Activated naive CD4-positive, alpha-beta T cell (primary cell): ENCODE measurements around the gene GPR89B.
A peak's percentile ranks its signal among the peaks of the same experiment; 100 is the strongest.
"Not testable (repeated sequence)": the region's sequence is repeated elsewhere in the genome, so short reads cannot be mapped to it uniquely, and the experiment has no call there.

Experiments used
- DNase-seq, 4 experiments: peaks; one replicate each; lab custom pipeline; 2025; lab: John Stamatoyannopoulos, UW

The GPR89B gene

GRCh38 chr1:147940456-147940855 lies 12.2 kb downstream of the GPR89B start:
- DNase-seq = not testable (repeated sequence)

DNA sequence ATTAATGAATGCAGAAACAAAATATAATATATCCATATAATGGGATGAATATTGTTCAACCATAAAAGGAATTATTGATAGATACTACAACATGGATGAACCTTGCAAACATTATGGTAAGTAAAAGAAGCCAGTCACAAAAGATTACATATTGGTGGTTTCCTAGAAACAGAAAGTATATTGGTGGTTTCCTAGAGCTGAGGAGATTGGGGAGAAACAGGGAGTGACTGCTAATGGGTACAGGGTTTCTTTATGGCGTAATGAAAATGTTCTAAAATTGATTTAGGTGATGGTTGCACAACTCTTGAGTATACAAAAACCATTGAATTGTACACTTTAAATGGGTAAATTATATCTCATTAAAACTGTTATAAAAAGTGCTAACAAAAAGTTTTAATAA lies 14.3 kb downstream of the GPR89B start:
- not testable (repeated sequence) for DNase-seq

DNA sequence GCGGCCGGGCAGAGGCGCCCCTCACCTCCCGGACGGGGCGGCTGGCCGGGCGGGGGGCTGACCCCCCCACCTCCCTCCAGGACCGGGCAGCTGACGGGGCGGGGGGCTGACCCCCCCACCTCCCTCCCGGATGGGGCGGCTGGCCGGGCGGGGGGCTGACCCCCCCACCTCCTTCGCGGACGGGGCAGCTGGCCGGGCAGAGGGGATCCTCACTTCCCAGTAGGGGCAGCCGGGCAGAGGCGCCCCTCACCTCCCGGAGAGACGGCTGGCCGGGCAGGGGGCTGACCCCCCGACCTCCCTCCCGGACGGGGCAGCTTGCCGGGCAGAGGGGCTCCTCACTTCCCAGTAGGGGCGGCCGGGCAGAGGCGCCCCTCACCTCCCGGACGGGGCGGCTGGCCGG lies 21.3 kb downstream of the GPR89B start:
- DNase-seq = not testable (repeated sequence)

DNA sequence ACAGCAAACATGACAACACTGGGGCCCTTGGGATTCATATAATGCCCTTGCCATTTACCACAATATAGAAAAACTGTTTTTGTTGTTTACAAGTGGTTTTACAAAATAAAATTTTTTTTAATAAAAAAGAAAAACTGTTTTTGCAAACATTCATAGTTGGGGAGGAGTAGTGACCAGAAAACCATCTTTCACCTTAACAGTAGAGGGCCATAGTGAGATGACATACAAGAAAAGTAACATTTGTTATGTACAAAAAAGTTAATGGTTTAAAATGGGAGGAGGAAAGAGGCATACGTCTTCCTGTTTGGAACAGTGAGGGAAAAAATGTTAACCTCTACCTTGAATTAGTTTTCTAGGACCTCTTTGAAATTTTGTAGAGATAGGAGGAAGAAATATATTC lies 30.7 kb downstream of the GPR89B start:
- not testable (repeated sequence) for DNase-seq

- DNase-seq = not testable (repeated sequence)
Measured at GRCh38 chr1:147959680-147960079, 31.5 kb downstream of the GPR89B start.

GRCh38 chr1:147964575-147964974 lies 36.4 kb downstream of the GPR89B start:
- not testable (repeated sequence) for DNase-seq

GRCh38 chr1:147966657-147967056 lies 38.4 kb downstream of the GPR89B start:
- not testable (repeated sequence) for DNase-seq

DNA sequence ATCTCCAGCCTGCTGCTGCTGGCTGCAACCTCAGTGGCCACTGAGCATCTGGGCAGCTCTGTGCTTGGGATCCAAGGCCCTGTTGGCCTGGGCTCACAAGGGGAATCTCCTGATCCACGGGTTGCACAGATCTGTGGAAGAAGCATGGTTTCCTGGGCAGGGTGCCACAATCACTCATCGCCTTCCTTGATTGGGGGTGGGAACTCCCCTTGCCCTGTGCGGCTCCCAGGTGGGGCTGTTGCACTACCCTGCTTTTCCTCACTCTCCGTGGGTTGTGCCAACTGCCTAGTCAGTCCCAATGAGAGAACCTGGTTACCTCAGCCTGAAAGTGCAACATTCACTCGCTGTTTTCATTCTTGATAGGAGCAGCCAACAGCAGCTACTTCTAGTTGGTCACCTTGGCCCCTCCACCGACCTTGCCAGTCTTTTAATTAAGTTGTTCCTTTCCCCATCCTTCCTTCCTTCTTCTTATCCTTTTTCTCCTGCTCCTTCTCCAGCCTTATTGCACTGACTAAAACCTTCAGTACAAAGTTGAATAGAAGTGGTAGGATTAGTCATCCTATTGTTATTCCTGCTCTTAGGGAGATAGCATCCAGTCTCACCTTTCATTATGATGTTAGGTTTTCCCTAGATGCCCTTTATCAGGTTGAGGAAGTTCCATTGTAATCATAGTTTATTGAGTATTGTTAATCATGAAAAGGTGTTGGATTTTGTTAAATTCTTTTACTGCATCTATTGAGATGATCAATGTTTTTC lies 50.9 kb downstream of the GPR89B start:
- DNase-seq = not testable (repeated sequence)

DNA sequence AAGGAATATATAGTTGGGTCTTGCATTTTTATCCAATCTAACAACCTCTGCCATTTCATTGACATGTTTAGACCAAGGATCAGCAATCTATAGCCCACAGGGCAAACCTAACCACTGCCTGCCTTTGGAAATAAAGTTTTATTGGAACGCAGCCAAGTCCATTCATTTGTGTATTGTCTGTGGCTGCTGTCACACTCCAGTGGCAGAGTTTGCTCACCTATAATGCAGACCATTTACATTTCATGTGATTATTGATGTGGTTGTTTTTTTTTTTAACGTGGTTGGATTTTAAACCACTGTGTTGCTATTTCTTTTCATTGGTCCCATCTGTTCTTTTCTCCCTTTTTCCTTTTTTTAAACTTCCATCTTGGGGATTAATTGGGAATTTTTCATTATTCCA lies 57.2 kb downstream of the GPR89B start:
- DNase-seq = not testable (repeated sequence)

DNA sequence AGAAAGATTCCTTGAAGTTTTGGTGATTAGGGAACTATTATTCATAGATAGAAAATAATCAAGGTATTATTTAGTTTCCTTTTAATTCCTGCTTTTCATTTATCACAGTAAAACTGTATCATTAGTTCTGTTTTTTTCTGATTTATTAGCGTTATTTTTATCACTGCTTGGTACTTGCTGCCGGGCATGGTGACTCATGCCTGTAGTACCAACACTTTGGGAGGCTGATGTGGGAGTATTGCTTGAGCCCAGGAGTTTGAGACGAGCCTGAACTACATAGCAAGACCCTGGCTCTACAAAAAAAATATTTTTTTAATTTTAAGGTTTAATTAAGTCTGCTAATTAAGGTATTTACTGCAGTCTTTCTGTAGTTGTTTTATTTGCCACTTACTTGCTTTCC lies 59.7 kb downstream of the GPR89B start:
- not testable (repeated sequence) for DNase-seq

GRCh38 chr1:147992916-147993315 lies 64.7 kb downstream of the GPR89B start:
- DNase-seq = not testable (repeated sequence)

DNA sequence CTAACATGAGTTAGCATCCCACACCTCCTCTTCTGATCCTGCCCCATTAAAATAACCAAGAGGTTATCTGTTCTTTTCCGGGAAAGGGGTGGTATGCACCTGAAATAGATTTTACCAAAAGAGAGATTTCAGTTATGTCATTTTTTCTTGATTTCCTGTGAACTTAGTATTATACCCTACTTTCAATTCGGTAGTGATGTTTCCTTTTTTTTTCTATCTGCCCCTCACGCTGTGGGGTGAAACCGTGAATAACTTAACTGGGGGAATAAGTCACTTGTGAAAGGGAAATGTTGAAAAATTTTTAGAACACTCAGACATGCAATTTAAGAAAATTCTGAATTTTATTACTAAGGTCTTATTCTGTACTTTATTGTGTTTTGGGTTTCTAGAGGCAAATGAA lies 65.2 kb downstream of the GPR89B start:
- DNase-seq = not testable (repeated sequence)

- not testable (repeated sequence) for DNase-seq
Measured at GRCh38 chr1:147993825-147994615, 65.8 kb downstream of the GPR89B start.

DNA sequence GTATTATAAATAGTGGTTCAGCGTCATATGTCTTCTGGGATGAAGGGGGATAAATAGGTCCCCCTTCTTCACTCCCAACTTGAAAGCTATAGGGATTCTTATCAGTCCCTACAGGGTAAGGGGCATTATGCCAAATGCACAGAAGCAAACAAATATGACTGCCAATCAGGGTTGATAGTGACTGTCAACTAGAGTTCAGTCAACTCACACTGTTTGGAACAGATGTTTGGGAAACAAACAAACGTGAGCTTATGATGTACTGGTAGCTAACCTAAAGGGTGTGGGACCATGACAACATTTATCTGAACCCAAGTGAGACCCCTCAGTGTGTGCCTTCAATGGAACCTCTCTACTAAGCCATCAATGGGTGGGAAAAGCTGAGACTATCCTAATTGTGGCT lies 67.9 kb downstream of the GPR89B start:
- not testable (repeated sequence) for DNase-seq

GRCh38 chr1:148007724-148008123 lies 79.5 kb downstream of the GPR89B start:
- not testable (repeated sequence) for DNase-seq

DNA sequence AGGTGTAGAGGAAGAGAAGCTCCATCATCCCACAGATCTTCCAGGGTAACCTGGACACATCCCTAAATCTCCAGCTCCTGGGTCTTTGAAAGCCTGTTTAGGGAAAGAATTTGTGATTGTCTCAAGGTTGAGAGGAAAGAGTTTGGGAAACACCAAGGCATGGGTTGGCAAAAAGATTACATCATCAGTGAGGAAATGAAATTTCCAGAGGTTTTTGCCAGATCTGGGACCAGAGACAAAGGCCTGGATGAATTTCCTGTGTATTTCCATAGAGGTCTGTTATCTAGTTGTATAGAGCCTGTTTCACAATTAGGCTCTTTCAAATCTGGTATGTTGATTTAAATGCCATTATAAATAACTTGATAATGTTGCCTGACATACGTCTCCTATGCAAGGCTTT lies 82.3 kb downstream of the GPR89B start:
- no peak for DNase-seq

- peak in 1 of 4 experiments; percentile 2 for DNase-seq
Measured at GRCh38 chr1:148013177-148014144, 85.2 kb downstream of the GPR89B start.

DNA sequence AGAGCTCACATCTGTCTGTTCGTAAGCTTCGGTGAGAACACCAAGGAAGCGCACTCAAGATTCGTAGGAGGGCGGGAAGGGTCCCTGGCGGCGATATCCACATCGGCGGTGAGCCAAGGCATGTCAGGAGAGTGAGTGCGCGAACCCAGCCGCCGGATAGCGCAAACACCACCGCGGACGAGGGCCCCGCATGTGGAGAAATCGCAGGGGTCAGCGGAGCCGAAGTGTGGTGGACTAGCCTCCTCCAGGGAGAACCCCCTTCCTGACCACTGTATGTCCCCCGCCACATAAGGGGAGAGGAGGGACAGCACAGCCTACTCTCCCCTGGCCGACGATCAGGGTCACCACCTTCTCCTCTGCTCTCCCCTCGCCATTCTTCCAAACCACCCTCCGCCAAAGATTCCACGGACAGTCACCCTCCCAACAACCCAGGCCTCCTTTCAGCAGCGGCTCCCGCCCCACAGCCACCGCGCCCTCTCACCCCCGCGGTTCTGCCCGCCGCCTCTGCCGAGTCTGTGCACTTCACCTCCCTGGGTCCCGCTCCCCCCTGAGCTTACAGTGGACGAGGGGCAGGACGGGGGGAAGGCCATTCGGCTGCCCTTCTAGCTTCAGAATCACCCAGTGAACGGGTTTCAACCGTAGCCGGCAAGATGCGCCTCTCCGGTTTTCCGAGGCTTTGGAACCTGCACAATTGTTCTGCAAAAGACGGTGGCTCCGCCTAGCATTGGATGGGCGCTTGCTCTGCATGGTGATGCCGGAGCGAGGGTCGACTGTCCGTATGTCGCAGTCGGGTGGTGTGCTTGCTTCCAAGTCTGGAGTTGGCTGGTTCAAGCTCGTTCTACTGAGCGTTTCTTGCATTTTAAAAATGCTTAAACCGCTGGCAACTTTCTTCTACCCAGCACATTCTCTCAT lies 86.3 kb downstream of the GPR89B start:
- not testable (repeated sequence) for DNase-seq

DNA sequence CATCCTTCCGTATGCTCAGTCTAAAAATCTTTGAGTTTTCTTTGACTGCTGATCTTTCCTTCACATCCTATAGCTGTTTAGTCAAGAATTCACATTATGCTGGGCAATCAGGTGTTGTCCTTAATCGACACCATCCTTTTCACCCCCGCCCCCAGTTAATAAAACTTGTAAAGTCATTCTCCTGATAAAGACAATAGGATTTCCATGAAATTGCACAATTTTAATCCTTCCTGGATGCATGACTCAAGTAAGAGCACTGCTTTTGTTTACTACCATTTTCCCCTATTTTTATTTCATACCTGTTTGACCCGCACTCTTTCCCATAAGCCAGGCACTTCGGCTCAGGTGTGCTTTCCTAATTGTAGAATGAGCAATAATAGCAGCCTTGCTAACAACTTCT lies 96.7 kb downstream of the GPR89B start:
- not testable (repeated sequence) for DNase-seq

DNA sequence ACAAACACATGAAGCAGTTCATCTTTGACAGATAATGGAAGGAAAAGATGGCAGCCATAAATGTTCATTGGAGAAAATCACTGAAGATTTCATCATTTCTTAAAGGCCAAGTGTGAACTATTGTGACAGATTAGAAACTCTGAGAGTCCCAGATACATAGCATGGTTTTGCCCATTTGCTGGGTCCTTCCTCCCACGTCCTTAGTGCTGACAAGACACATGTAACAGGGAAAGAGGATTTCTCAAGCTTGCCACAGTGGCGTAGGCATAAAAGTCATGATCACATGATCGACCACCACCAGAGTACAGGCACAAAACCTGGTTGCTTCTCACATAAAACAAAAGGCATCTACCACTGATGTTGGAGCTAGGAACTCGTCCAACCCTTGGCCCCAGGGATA lies 98.8 kb downstream of the GPR89B start:
- not testable (repeated sequence) for DNase-seq

DNA sequence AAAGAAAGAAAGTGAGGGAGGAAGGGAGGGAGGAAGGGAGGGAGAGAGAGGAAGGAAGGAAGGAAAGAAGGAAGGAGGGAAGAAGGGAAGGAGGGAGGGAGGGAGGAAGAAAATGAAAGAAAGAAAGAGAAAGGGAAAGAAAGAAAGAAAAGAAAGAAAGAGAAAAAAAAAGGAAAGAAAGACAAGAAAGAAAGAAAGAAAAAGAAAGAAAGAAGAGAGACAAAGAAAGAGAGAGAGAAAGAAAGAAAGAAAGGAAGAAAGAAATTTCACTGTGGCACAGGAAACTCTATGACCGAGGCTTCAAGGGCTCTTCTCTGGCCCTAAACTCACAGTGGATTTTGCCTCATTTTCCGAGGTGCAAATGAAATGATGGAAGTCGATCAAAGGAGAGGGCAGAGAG lies 104.0 kb downstream of the GPR89B start:
- DNase-seq = not testable (repeated sequence)
